ENCODE measurements around the gene FMNL1. TPM values are rescaled to one million over a fixed set of nuclear protein-coding genes. Genes with fewer than 3 reads are reported as not detected.

FMNL1 gene
- total RNA-seq, 6 donors from 2014 or later, result 42.9 to 119 (median 98.3) TPM

DNA sequence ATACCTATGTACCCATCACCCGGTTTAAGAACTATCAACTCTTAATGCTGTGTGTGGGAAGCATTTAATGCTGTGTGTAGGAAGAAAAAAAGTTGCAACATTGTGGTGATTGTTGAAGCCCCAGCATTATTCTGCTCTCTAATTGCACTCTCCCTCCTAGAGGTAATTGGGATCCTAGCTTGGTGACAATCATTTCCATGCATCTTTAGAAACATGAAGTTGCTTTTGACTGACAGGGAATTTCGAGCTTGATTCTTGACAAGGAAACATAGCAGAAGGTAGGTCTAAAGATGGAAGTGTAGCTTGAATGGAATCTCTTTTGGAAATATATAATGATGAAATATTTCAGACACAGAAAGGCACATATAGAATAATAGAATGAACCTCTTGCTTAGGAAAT lies 32.7 kb upstream of the FMNL1 start:
- H3K36me3 ChIP-seq, result no peaks in the 10 kb centered on the region
- ATAC-seq (ENCODE audit: low FRiP score in 2 of 2) (no peak), DNase-seq (no peak)
- 73 to 80% methylated on average over 2 of the region's 2 CpGs for WGBS, 2 donors
- TF ChIP-seq POLR2A (IDR thresholded peaks at IDR 0.05), result no peak
- TF ChIP-seq, protein P1, sequence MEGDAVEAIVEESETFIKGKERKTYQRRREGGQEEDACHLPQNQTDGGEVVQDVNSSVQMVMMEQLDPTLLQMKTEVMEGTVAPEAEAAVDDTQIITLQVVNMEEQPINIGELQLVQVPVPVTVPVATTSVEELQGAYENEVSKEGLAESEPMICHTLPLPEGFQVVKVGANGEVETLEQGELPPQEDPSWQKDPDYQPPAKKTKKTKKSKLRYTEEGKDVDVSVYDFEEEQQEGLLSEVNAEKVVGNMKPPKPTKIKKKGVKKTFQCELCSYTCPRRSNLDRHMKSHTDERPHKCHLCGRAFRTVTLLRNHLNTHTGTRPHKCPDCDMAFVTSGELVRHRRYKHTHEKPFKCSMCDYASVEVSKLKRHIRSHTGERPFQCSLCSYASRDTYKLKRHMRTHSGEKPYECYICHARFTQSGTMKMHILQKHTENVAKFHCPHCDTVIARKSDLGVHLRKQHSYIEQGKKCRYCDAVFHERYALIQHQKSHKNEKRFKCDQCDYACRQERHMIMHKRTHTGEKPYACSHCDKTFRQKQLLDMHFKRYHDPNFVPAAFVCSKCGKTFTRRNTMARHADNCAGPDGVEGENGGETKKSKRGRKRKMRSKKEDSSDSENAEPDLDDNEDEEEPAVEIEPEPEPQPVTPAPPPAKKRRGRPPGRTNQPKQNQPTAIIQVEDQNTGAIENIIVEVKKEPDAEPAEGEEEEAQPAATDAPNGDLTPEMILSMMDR (IDR thresholded peaks at IDR 0.05), result no peak
- no peak for TF ChIP-seq EP300 (IDR thresholded peaks at IDR 0.05)
- TF ChIP-seq POLR2AphosphoS5 (IDR thresholded peaks at IDR 0.05), result no peak
- no peaks in the 10 kb centered on the region for H3K4me1 ChIP-seq
- no peaks in the 10 kb centered on the region for H3K27me3 ChIP-seq
- H3K9me3 ChIP-seq, result no peaks in the 10 kb centered on the region
- no peak overlapping the region for H3K4me3 ChIP-seq
- H3K27ac ChIP-seq, result no peak overlapping the region

DNA sequence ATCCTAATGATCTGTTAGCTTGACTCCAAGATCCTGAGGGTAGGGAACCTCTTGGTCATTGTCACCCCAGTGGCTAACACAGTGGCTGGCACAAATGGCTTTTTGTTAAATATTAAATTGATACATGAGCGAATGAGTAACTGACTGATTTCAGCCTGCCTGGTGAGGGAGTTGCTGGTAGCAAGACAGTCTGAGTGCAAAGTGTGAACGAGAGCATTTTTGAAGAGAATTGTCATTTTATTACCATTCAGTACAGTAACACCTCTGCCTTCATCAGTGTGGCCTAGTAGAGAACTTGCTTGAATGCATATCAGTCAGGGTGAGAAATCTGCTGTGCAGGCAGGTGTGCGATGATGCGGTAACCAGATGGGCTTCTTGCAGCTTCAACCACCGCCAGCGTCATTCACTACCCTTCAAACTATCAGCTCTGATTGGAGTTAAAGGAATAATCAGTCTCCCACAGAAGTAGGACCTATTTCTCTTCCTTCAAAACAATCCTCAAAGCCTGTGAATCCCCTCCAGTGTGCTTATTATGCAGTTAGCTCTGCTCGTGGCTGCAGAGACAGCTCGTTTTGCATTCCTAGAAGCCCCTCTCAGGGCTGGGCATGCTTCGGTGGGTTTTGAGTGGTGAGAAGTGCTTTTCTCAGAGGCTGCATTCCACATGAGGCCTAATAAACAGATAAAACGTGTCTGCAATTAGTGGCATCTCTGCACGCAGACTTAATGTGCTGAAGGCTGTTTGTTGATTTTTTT lies 31.0 kb upstream of the FMNL1 start:
- no peaks in the 10 kb centered on the region for H3K36me3 ChIP-seq
- ATAC-seq (ENCODE audit: low FRiP score in 2 of 2), result no peak
- TF ChIP-seq POLR2AphosphoS5 (IDR thresholded peaks at IDR 0.05) (no peak), POLR2A (IDR thresholded peaks at IDR 0.05) (no peak), EP300 (IDR thresholded peaks at IDR 0.05) (no peak)
- TF ChIP-seq, protein P1 (IDR thresholded peaks at IDR 0.05), result no peak
- H3K4me1 ChIP-seq, result no peaks in the 10 kb centered on the region
- no peaks in the 10 kb centered on the region for H3K27me3 ChIP-seq
- no peak overlapping the region for H3K27ac ChIP-seq
- DNase-seq, result no peak
- no peaks in the 10 kb centered on the region for H3K9me3 ChIP-seq
- WGBS, 2 donors, result 78 to 82% methylated on average over 9 to 11 of the region's 11 CpGs
- no peak overlapping the region for H3K4me3 ChIP-seq

DNA sequence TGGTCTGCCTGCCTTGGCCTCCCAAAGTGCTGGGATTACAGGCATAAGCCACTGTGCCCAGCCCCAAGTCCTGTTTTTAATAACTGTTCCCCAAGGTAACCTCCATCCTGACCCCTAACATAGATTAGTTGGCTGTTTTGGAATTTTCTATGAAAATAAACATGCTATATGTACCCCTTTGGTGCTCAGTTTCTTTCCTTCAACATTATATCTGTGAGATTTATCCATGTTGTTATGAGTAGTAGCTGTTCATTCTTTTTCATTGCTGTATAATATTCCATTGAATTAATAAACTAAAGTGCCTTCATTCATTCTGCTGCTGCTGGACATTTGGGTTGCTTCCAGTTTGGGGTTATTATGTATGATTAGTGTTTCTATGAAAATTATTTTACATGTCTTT lies 26.3 kb upstream of the FMNL1 start:
- Histone ChIP-seq H3K27me3 (no peaks in the 10 kb centered on the region), H3K9me3 (no peaks in the 10 kb centered on the region), H3K36me3 (no peaks in the 10 kb centered on the region), H3K27ac (no peak overlapping the region), H3K4me1 (peaks cover 8 to 12% (median 11%) of the 10 kb centered on the region in 4 donors), H3K4me3 (no peak overlapping the region)
- no peak for DNase-seq
- ATAC-seq (ENCODE audit: low FRiP score in 2 of 2), result no peak
- no peak for TF ChIP-seq EP300 (IDR thresholded peaks at IDR 0.05)
- TF ChIP-seq POLR2A (IDR thresholded peaks at IDR 0.05), result no peak
- no peak for TF ChIP-seq POLR2AphosphoS5 (IDR thresholded peaks at IDR 0.05)
- TF ChIP-seq, protein P1 (IDR thresholded peaks at IDR 0.05), result no peak

DNA sequence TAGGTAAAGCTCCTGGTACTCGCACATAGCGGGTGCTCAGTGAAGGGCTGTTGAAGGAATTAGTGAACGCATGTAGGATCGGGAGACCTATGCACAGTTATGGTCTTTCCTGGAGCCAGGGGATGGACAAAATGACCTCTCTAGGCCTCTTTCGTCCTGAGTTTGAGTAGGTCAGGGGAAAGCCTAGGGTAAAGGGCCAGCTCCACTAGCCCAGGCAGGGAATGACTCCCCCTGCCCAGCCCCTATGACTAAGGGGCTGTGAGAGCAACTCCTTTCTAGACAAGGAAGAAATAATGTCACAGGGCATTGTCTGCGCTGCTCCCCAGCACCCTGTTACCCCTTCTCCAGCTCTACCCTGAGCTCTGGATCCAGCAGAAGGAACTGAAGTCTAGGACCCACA lies 24.6 kb upstream of the FMNL1 start:
- H3K9me3 ChIP-seq, result no peaks in the 10 kb centered on the region
- no peaks in the 10 kb centered on the region for H3K27me3 ChIP-seq
- no peak overlapping the region for H3K4me3 ChIP-seq
- peak overlapping the region in 1 of 4 donors; percentile 65 for H3K27ac ChIP-seq
- ATAC-seq (ENCODE audit: low FRiP score in 2 of 2), result no peak
- no peak for DNase-seq
- TF ChIP-seq EP300 (IDR thresholded peaks at IDR 0.05) (no peak), POLR2AphosphoS5 (IDR thresholded peaks at IDR 0.05) (no peak), POLR2A (IDR thresholded peaks at IDR 0.05) (no peak)
- TF ChIP-seq, protein P1 (IDR thresholded peaks at IDR 0.05), result no peak
- H3K4me1 ChIP-seq, result peaks cover 8 to 16% (median 11%) of the 10 kb centered on the region in 4 donors
- 72 to 80% methylated on average over 5 to 6 of the region's 6 CpGs for whole genome bisulfite sequencing, 2 donors
- no peaks in the 10 kb centered on the region for H3K36me3 ChIP-seq

Measured in upper lobe of left lung (tissue), 6 donors.